IPS DF 4.7 (cell line): ENCODE results near the gene SPTB.
"Not testable (repeated sequence)": the region's sequence is repeated elsewhere in the genome, so short reads cannot be mapped to it uniquely, and the experiment has no call there.

ENCODE experiments used
- DNase-seq: peaks from one replicate; pipeline ENCODE4 v3.0.0-alpha.2; 2013; ENCODE audit warnings: low spot score; ENCODE audit errors: extremely low read depth

Gene SPTB

GRCh38 chr14:64823305-64823861 lies 56.3 kb downstream of the SPTB start:
- no peak for DNase-seq

DNA sequence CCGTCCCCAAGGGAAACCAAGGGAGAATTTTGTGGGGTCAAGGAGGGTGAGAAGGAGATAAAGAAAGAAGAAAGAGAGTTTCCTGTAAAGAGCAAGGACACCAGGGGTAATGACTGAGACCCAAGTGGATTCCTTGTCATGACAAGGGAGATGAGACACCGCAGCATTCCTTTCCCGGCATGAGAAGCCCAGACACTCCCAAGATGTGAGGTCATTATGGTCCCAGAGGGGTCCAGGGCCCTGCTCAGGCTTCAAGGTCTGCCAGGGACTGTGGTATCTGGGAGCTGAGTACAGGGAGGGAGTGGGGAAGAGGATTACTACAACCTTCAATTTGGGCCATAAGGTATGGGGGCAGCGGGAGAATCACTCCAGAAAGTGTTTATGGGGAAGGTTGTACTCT lies 58.1 kb downstream of the SPTB start:
- DNase-seq = no peak

DNA sequence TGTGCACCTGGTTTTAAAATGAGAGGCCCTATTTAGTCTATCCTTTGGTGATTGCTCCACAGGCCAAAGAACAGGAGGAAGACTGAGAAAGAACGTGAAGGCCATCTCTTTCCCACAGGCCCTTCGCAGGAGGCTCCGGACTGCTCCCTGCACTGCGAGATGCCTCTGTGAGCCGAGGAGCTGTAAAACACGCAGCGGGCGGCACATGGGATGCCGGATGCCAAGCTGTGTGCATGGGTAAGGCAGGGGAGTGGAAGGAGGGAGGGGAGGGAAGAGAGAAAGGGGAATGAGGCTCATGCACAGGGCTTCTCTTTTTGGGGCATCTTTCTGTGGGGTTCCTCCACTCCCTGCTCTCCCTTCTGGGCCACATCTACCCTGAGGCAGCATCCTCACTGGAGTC lies 61.6 kb downstream of the SPTB start:
- DNase-seq = no peak

DNA sequence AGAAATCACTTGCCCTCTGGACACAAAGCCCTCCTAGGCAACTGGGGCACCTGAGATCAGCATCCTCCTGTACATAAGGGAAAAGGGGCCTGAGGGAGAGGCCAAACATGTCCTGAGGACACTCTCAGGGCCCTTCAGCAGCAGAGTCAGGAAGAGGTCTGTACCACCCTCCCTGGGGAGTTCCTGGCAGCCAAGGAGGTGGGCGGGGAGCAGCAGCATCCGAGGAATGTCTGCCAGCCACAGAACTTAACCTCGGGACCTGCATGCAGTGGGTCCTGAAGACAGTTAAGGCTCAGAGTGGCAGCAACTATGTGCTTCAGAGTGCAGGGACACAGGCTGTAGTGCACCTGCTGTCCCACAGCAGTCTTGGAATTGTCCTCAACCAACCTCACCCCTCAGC lies 62.1 kb downstream of the SPTB start:
- no peak for DNase-seq

DNA sequence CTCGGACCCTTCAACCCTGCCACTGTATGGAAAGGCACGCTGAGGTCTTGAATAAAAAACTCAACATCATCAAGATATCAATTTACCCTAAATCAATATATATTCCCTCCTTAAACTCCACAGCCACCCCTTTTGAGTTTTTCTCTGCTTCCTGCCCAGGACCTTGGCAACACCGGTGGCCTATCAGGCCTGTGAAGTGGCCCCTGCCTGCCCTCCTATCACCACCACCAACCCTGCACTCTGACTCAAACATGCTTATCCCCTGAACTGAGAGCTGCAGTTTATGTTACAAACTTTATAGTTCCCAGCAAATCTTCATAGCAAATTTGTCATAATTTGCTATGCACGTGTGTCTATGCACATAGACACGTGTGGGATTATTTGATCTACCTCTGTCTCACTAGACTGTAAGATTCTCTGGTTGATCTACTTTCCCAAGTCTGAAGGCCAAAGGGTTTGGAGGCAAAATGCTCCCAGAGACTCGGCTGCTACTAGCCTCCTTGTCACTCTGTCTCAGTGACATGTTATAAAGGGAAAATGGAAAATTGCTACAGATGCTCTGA lies 63.4 kb downstream of the SPTB start:
- no peak for DNase-seq

- DNase-seq = no peak
These were observed 64.5 kb downstream of the SPTB start for GRCh38 chr14:64815257-64815656.

DNA sequence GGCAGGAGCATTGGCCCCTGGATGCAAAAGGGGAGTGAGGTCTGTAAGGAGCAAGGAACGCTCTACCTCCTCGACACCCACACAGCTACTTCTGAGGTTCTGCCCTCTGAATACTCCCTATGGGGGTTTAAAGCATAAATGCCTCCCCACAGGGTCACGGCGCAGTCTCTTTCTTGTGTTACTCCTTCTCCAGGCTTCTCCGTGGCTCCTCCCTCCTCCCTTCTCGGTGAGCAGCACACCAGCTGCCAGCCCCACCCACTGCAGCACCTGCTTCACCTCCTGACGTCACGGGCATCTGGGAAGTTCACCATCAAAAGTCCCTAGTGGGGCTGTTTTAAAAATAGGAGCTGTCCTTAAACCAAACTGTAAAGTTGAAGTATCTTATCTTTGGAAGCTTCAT lies 67.3 kb downstream of the SPTB start:
- no peak for DNase-seq

GRCh38 chr14:64811676-64812075 lies 68.0 kb downstream of the SPTB start:
- DNase-seq = no peak

GRCh38 chr14:64808449-64808848 lies 71.3 kb downstream of the SPTB start:
- no peak for DNase-seq

GRCh38 chr14:64807551-64807950 lies 72.2 kb downstream of the SPTB start:
- DNase-seq = no peak

DNA sequence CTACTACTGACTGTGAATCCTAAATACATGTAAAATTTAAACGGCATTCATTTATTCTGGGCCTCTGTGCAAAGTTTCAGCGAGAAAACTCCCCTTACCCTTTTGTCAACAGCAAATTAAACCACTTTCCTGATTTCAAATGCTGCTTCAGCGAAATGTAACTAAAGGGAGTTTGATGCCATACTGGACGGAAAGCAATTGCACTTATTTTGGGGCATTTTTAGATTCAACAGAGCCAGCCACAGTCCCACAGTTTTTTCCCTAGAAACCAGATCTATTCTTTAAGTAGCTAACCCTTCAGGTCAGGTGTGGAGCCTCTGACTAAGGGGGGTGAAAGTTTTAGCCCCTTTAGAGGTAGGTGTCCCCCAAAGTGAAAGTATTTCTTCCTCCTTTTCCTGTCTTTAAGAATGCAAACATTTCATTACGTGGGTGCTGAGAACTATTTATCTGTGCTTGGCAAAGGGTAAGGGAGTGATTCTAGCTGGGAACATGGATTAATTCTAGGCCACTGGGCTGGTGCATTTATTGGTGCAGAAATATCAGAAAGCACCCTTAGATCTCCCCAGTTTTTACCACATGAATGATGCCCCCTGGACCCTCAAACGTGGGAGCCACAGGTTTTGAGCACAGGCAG lies 72.7 kb downstream of the SPTB start:
- DNase-seq = no peak

DNA sequence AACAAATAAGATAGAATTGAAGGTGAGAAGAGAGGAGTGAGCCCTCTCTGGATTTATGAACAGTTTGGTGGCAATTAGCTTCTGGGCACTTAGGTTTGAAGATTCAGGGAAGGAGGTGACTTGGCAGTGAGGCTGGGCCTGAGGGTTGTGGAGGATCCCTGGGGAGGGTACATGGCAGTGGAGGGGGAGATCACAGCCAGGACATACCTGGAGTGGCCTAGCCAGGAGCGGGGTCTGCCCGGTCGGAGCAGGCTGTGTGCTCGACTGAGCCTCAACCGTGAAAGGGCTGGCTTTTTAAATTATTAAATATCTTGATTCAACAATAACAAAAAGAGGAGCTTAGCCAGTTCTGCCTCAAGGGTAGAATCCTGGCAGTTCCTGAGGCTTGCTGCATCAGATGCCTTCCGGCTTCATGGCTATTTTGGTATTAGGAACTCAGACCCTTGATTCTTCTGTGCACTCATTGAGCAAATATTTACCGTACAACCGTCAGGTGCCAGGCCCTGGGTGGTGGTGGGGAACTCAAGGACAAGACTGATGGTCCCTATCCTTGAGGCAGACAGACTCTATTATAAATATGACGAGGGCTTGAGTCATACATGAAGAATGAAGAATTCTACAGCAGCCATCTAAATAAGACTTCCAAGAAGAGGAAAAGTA lies 73.4 kb downstream of the SPTB start:
- no peak for DNase-seq

DNA sequence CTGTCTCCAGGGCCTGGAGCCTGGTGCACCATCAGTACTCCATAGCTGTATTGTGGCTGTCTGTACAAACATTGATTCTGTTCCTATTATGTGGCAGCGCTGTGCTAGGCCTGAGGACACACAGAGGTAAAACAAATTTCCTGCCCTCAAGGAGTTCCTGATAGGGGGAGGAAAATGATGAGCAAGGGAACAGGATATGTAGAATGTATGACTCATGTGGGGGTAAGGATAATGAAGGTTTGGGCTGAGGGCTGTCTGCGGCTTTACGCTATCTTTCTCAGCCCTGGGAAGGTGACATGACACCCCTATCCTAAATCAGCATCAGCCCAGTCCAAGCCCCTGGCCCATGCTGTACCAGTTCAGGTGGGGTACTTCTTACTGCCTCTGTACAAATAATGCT lies 74.1 kb downstream of the SPTB start:
- DNase-seq = not testable (repeated sequence)

DNA sequence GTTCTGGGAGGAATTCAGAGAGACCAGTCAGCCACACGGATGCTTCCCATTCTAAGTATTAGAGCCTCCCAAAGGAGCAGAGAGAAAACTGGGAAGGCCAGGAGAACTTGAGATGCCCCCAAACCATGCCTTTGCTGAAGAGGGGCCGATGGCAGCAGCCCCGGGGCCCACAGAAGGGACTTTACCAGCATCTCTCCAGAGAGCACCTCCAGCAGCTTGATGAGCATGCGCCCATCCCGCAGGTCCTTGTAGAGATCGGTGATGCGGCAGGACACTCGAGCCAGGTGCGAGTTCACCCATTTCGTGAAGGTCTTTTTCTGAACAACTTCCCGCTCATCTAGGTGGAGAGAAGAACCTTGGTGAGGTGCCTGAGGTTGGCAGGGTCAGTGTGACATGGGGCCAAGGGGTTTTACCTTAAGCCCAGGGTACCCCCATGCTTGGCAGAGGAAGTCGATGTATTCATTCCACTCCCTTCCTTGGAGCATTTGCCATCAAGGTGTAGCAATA lies 74.9 kb downstream of the SPTB start:
- no peak for DNase-seq

DNA sequence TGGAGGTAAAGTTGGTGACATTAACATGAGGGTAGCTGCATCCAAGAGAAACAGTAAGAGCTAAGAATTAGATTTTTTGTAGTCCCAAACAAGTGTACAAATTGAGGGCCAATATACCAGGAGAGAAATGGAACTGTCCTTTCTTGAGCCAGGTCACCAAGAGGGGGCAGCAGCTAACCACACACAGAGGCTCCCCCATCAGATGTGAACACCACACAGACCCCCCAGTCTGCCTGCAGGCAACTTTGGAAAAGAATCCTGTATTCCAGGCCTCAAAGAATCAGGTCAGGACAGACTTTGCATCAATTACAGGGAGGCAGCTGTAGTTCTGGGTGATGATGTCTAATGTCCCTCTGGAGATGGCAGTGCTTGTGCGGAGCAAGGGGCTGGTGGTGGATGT lies 77.9 kb downstream of the SPTB start:
- no peak for DNase-seq

GRCh38 chr14:64801046-64801445 lies 78.7 kb downstream of the SPTB start:
- DNase-seq = no peak

DNA sequence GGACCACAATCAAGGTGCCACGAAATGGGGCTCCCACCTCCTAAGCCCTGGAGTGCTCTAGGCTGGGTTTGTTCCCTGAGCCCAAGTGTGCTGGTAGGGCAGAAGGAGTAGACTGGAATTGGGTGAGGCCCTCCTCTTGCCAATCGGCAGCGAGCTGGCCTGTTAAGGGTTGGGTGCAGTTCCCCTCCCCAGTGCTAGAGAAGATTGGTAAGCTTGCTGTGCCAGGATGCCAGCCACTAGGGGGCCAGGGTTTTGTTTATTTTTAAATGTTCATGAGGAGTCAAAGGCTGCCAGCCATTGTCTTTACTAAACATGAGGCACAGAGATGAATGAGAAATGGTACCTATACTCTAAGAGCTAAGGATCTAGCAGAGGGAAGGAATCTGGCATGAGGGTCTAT lies 79.7 kb downstream of the SPTB start:
- no peak for DNase-seq

GRCh38 chr14:64799555-64799954 lies 80.2 kb downstream of the SPTB start:
- no peak for DNase-seq

GRCh38 chr14:64796369-64796768 lies 83.3 kb downstream of the SPTB start:
- DNase-seq = no peak

DNA sequence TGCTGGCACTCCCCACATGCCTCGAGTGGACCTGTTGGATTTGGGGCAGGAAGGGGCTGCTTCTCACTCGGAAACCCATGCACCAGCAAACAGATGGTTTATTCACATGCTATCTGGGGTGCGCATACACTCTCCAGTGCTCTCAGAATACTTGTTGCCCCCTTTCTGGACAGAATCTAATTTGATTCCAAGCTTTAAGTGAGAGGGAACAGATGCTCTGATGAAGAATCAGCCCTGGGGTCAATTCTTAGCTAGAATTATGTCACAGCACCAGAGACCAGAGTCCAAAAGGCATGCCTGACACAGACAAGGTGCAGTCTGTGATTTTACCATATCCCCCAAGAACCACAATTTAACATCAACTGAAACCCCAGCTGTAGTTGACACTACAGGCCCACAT lies 83.8 kb downstream of the SPTB start:
- no peak for DNase-seq

GRCh38 chr14:64795211-64795610 lies 84.5 kb downstream of the SPTB start:
- no peak for DNase-seq

DNA sequence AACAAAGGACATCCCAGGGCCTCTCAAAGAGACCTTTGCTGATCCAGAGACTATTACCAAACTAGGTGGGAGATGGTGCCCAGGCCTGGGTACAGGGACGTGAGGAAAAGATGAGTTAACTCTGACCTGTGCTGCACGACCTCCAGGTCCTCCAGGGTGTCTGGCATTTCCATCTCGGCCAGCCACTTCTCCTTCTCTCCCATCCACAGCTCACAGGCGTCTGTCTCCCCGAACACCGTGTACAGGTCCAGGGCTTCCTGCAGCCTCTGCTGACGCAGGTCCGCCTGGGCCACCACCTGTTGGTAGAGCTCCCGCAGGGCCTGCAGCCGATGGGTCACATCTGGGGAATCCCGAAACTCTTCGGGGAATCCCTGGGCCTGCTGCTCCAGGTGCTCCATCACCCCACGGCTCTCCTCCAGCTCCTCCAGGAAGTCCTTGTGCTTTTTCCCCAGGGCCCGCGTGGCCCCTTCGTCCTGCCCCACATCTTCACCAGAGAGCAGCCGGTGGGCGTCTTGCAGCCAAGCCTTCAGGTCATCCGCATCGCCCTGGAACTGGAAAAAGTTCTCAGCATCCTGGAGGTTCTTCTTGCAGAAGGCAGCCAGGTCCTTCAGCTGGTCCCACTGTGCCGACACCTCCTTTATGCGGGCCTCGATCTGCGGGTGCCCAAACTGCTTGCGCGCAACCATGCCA lies 86.7 kb downstream of the SPTB start:
- no peak for DNase-seq
